CD14-positive monocyte (primary cell): ENCODE data around the gene ARL4D. TPM values are rescaled to one million over a fixed set of nuclear protein-coding genes. Genes with fewer than 3 reads are reported as not detected.
A peak's percentile ranks its signal among the peaks of the same experiment; 100 is the strongest.

ENCODE experiments used
- DNase-seq, 3 donors: peaks; one replicate each; pipeline ENCODE4 v3.0.0-alpha.2; 2011 to 2022
- H2AFZ ChIP-seq: 2 replicates; pipeline ENCODE4 v1.6.0; 2012; ENCODE audit warnings: mild to moderate bottlenecking, low read depth, low read length, inconsistent platforms; ENCODE audit not compliant: insufficient read depth, poor library complexity, severe bottlenecking
- H3K27ac ChIP-seq, 2 donors: 1 replicate in 1 of 2; 2 replicates in 1 of 2; pipeline ENCODE4 v1.5.1; 2012 to 2013; ENCODE audit warnings: low read length in 2 of 2, control low read depth in 1 of 2, inconsistent platforms in 1 of 2, low read depth in 1 of 2, mild to moderate bottlenecking in 1 of 2
- H3K27me3 ChIP-seq, 2 donors: one replicate each; pipeline versions ENCODE4 v1.6.0 to v1.6.1; 2011 to 2013; ENCODE audit warnings: low read length in 2 of 2; ENCODE audit not compliant: control insufficient read depth in 2 of 2, insufficient read depth in 2 of 2
- H3K36me3 ChIP-seq, 2 donors: replicated peaks in 1 of 2; 1 replicate in 1 of 2; 2 replicates in 1 of 2; pipeline versions ENCODE4 v1.5.1 to v1.6.1; 2012 to 2013; ENCODE audit warnings: low read length in 2 of 2, control low read depth in 1 of 2, inconsistent platforms in 1 of 2, mild to moderate bottlenecking in 1 of 2; ENCODE audit not compliant: insufficient read depth in 2 of 2, control insufficient read depth in 1 of 2
- H3K4me1 ChIP-seq, 2 donors: 1 replicate in 1 of 2; 2 replicates in 1 of 2; pipeline versions ENCODE4 v1.5.1 to v1.6.1; 2012 to 2013; ENCODE audit warnings: low read length in 2 of 2, control low read depth in 1 of 2, inconsistent platforms in 1 of 2, mild to moderate bottlenecking in 1 of 2, moderate library complexity in 1 of 2; ENCODE audit not compliant: insufficient read depth in 2 of 2, control insufficient read depth in 1 of 2
- H3K4me2 ChIP-seq: replicated peaks from 2 replicates; pipeline ENCODE3; 2012; ENCODE audit warnings: low read length, moderate library complexity, mild to moderate bottlenecking; ENCODE audit not compliant: poor library complexity, severe bottlenecking; ENCODE audit errors: extremely low read depth
- H3K4me3 ChIP-seq, 3 experiments: fragments of 200-600 bp in 1 of 3; sonication (generic) in 1 of 3; replicated peaks in 1 of 3; 1 replicate in 2 of 3; 2 replicates in 1 of 3; pipeline ENCODE4 v1.5.1; 2011 to 2013; ENCODE audit warnings: low read length in 3 of 3, mild to moderate bottlenecking in 3 of 3, control low read depth in 2 of 3, low read depth in 2 of 3, inconsistent platforms in 1 of 3, moderate library complexity in 1 of 3
- H3K79me2 ChIP-seq: 2 replicates; pipeline ENCODE4 v1.6.0; 2012; ENCODE audit warnings: mild to moderate bottlenecking, control low read depth, inconsistent platforms, low read length, moderate library complexity; ENCODE audit not compliant: insufficient read depth
- H3K9ac ChIP-seq: 2 replicates; pipeline ENCODE4 v1.6.0; 2017; ENCODE audit warnings: low read length, mild to moderate bottlenecking; ENCODE audit not compliant: insufficient read depth, poor library complexity, severe bottlenecking
- H3K9me3 ChIP-seq, 2 donors: replicated peaks in 1 of 2; 1 replicate in 1 of 2; 2 replicates in 1 of 2; pipeline versions ENCODE4 v1.5.1 to v1.6.1; 2012 to 2013; ENCODE audit warnings: low read length in 2 of 2, control low read depth in 1 of 2; ENCODE audit not compliant: control insufficient read depth in 1 of 2, insufficient read depth in 1 of 2
- H4K20me1 ChIP-seq: 2 replicates; pipeline ENCODE4 v1.6.0; 2012; ENCODE audit warnings: mild to moderate bottlenecking, low read length, control low read depth, moderate library complexity; ENCODE audit not compliant: insufficient read depth
- H3K27ac Mint-ChIP-seq, 7 donors: one replicate each; pipeline ENCODE4 v1.8.0; 2020; ENCODE audit warnings: mild to moderate bottlenecking in 7 of 7, mixed read lengths in 7 of 7, moderate library complexity in 6 of 7, inconsistent platforms in 2 of 7
- H3K27me3 Mint-ChIP-seq, 3 donors: one replicate each; pipeline ENCODE4 v1.8.0; 2021 to 2022; ENCODE audit warnings: low read depth in 3 of 3, mild to moderate bottlenecking in 3 of 3, mixed read lengths in 3 of 3, moderate library complexity in 3 of 3, inconsistent platforms in 1 of 3
- H3K36me3 Mint-ChIP-seq, 2 donors: one replicate each; pipeline ENCODE4 v1.8.0; 2020; ENCODE audit warnings: mixed read lengths in 2 of 2, inconsistent platforms in 1 of 2, mild to moderate bottlenecking in 1 of 2
- H3K4me1 Mint-ChIP-seq: one replicate; pipeline ENCODE4 v1.8.0; 2020; ENCODE audit warnings: mild to moderate bottlenecking, mixed read lengths
- H3K4me3 Mint-ChIP-seq, 2 donors: one replicate each; pipeline ENCODE4 v1.8.0; 2020; ENCODE audit warnings: mild to moderate bottlenecking in 2 of 2, mixed read lengths in 2 of 2, moderate library complexity in 1 of 2
- H3K9me3 Mint-ChIP-seq, 7 donors: one replicate each; pipeline ENCODE4 v1.8.0; 2020 to 2022; ENCODE audit warnings: mixed read lengths in 7 of 7, mild to moderate bottlenecking in 6 of 7, moderate library complexity in 6 of 7, inconsistent platforms in 2 of 7
- WGBS: methylation state at CpG from one replicate; pipeline ENCODE4 v1.1.5; 2013; ENCODE audit warnings: missing lambda C conversion rate; ENCODE audit not compliant: insufficient coverage; 5-methylcytosine and 5-hydroxymethylcytosine counted together
- intact Hi-C, 2 donors: fragments of 100-400 bp; cut with micrococcal nuclease; formaldehyde crosslinking; loops; one replicate each; pipeline versions ENCODE4 v1.15.0 to v1.15.1; 2023
- polyA plus RNA-seq, 3 donors: library from polyadenylated mRNA; depleted of rRNA in 1 of 3; unstranded in 2 of 3; stranded (reverse) in 1 of 3; fragments of 300-500 nt in 2 of 3; fragments of >200 nt in 1 of 3; fragmentation: Illumina TruSeq in 2 of 3; gene quantifications; 1 replicate in 2 of 3; 2 replicates in 1 of 3; pipeline ENCODE4 v1.2.3, GENCODE V29; 2012 to 2021
- TF ChIP-seq, protein P1 (sequence below): fragments of 200-600 bp; IDR thresholded peaks from one replicate; pipeline ENCODE4 v1.8.0; 2022; ENCODE audit warnings: antibody characterized with exemption, mild to moderate bottlenecking

Gene ARL4D
- polyA plus RNA-seq, 3 donors = 0.75 to 2.4 (median 1.7) TPM

DNA sequence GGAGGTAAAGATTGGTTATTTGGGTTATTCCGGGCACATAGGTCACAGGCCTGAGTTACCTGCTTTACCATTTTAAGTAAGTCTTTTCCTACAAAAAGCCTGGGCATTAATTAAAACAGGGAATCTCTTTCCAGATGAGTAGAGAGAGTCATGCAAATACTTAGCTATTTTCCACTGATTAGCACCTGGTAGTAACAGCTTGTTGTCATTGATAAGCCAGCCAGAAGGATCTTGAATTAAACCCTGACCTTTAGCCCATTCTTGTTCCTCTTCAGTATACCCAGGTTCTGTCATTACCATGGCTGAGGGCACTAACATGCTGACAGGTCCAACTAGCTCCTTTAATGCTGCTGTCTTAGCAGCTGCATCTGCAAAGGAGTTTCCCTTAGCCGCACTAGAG lies 44.4 kb upstream of the ARL4D start:
- Mint-ChIP-seq H3K27ac (no peak overlapping the region), H3K4me1 (peaks cover 6% of the 10 kb centered on the region)

DNA sequence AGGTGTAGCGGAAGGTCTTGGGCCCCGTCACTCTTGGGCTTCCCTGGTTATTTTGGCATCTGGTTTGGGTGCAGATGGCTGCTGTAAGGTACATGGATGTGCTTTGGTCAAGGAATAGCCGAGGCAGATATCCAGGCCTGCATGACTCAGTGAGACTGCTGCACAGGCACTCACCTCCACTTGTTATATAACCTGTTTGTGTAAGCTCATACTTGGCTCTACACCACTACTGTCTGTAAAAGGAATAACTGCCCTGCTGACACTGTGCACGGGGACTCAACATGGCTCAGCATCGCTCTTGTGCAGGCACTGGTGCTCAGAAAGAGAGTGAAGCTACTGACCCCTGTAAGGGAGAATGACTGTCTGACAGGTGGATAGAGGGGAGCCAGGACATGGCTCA lies 42.3 kb upstream of the ARL4D start:
- H3K27ac Mint-ChIP-seq = peak overlapping the region in 1 of 7 donors; percentile 51
- peaks cover 18% of the 10 kb centered on the region for H3K4me1 Mint-ChIP-seq
- Histone ChIP-seq H3K4me1 (peaks cover 10 to 13% of the 10 kb centered on the region in 2 donors), H4K20me1 (no peaks in the 10 kb centered on the region), H2AFZ (no peak overlapping the region), H3K4me3 (no peak overlapping the region), H3K79me2 (no peaks in the 10 kb centered on the region), H3K27ac (no peak overlapping the region), H3K27me3 (no peaks in the 10 kb centered on the region), H3K9ac (no peak overlapping the region), H3K4me2 (no peak overlapping the region), H3K9me3 (peaks cover 0 to 1% of the 10 kb centered on the region in 2 donors), H3K36me3 (no peaks in the 10 kb centered on the region)
- peaks cover 0 to 8% (median 3%) of the 10 kb centered on the region in 7 donors for H3K9me3 Mint-ChIP-seq
- DNase-seq = no peak
- TF ChIP-seq, protein P1, sequence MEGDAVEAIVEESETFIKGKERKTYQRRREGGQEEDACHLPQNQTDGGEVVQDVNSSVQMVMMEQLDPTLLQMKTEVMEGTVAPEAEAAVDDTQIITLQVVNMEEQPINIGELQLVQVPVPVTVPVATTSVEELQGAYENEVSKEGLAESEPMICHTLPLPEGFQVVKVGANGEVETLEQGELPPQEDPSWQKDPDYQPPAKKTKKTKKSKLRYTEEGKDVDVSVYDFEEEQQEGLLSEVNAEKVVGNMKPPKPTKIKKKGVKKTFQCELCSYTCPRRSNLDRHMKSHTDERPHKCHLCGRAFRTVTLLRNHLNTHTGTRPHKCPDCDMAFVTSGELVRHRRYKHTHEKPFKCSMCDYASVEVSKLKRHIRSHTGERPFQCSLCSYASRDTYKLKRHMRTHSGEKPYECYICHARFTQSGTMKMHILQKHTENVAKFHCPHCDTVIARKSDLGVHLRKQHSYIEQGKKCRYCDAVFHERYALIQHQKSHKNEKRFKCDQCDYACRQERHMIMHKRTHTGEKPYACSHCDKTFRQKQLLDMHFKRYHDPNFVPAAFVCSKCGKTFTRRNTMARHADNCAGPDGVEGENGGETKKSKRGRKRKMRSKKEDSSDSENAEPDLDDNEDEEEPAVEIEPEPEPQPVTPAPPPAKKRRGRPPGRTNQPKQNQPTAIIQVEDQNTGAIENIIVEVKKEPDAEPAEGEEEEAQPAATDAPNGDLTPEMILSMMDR = no peak
- H3K4me3 Mint-ChIP-seq = no peak overlapping the region
- H3K36me3 Mint-ChIP-seq = no peaks in the 10 kb centered on the region
- intact Hi-C loops = no loop called here
- WGBS = 100% methylated on average over 4 of the region's 5 CpGs
- peaks cover 2 to 6% (median 2%) of the 10 kb centered on the region in 3 donors for H3K27me3 Mint-ChIP-seq

More for the DNA sequence above, 44.4 kb upstream of the ARL4D start:
- TF ChIP-seq, protein P1 = no peak
- Histone ChIP-seq H3K36me3 (no peaks in the 10 kb centered on the region), H3K9ac (no peak overlapping the region), H3K4me3 (no peak overlapping the region), H3K9me3 (peaks cover 17 to 22% of the 10 kb centered on the region in 2 donors), H3K27me3 (no peaks in the 10 kb centered on the region), H4K20me1 (no peaks in the 10 kb centered on the region), H3K4me1 (peaks cover 2 to 3% of the 10 kb centered on the region in 2 donors), H3K4me2 (no peak overlapping the region), H3K27ac (no peak overlapping the region), H3K79me2 (no peaks in the 10 kb centered on the region), H2AFZ (no peak overlapping the region)
- Mint-ChIP-seq H3K4me3 (no peak overlapping the region), H3K36me3 (peaks cover 0 to 2% of the 10 kb centered on the region in 2 donors), H3K27me3 (peaks cover 2 to 4% (median 2%) of the 10 kb centered on the region in 3 donors), H3K9me3 (peaks cover 17 to 21% (median 19%) of the 10 kb centered on the region in 7 donors)
- WGBS = 100% methylated on average over 1 of the region's 2 CpGs
- intact Hi-C loops = no loop called here
- no peak for DNase-seq
